Measurements from ENCODE around the gene PPP1R1B.

The PPP1R1B gene

DNA sequence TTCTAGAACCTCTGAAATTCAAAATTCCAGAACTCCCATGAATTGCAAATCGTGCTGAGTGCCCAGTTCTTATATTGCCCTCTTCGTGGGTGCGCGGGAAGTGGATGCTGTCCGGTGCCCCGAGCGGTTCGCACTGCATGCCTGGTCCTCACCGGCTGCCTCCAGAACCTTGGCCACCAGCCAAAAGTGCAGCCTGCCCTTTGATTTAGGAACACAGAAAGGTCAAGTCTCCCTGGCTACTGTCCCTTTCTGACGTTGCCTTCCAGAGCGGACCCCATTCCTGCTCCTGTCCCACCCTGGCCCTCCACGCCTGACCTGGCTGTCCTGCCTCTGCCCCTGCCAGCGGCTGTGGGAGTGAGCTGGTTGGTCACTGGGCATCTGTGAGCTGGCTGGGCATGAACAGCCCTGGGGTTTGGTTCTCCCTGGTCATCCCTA lies 28.7 kb upstream of the PPP1R1B start:
- TF ChIP-seq NFIC (IDR thresholded peaks at IDR 0.05), result peak; percentile 69
- no peak for TF ChIP-seq ZBTB7A (IDR thresholded peaks at IDR 0.05; ENCODE audit: low read depth)

DNA sequence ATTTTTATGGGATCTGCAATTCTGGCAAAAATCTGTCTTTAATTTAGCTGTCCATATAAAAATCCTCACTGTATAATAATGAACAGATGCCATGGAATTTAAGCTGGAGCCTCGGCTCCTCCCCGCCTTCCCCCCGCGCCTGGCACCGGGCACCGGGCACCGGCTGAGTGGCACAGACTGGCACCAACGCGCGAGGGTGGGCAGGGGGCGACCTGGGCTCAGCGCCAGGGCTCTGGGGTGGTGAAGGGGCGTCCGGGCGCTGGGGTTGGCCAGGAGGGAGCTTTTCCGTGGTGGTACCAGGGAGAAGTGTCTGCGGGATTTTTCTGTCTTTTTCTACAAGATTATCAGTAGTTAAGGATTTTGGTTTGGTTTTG lies 28.1 kb upstream of the PPP1R1B start:
- TF ChIP-seq, protein P1, sequence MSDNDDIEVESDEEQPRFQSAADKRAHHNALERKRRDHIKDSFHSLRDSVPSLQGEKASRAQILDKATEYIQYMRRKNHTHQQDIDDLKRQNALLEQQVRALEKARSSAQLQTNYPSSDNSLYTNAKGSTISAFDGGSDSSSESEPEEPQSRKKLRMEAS (IDR thresholded peaks at IDR 0.05), result no peak
- TF ChIP-seq EGR1 (IDR thresholded peaks at IDR 0.05) (no peak), TEAD4 (IDR thresholded peaks at IDR 0.05) (no peak), NFIC (IDR thresholded peaks at IDR 0.05) (no peak), CREB1 (IDR thresholded peaks at IDR 0.05; ENCODE audit: low read depth) (no peak), CEBPB (IDR thresholded peaks at IDR 0.05) (no peak), RAD21 (IDR thresholded peaks at IDR 0.05; ENCODE audit: low read depth) (no peak), TAF1 (IDR thresholded peaks at IDR 0.05; ENCODE audit: low read depth) (no peak), FOXM1 (IDR thresholded peaks at IDR 0.05; ENCODE audit: borderline replicate concordance, low read depth) (no peak), ZBTB7A (IDR thresholded peaks at IDR 0.05; ENCODE audit: low read depth) (no peak)

DNA sequence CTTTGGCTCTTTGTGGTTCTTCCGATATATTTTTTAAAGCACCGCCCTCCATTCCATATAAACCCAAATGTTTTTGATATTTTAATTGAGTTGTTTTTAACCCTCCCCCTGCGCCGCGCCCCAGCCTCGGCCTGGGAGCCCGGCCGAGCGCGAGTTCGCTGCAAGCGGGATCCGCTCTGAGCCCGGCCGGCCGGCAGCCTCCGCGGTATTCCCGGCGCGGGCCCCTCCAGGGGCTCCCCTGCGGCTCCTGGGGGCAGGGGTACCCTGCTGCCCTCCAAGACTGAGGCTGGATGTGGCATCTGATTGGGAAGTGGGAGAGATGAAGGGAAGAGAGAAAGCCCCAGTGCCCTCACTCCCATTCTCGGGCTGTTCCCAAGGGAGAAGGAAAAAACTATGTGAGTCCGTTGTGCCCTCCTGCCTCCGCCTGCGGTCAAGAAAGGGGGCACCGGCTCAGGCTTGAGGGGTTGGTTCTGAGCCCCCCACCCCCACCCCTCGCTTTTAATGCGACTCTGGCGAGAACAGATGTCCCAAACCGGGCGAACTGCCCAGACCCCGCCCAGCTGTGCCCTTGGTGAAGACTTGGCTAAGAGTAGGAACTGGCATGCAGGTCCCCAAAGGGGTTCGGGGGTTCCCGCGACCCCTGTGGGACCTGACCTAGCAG lies 27.6 kb upstream of the PPP1R1B start:
- TF ChIP-seq RAD21 (IDR thresholded peaks at IDR 0.05; ENCODE audit: low read depth) (no peak), YY1 (IDR thresholded peaks at IDR 0.05; ENCODE audit: low read depth) (no peak), CEBPB (IDR thresholded peaks at IDR 0.05) (no peak), ZBTB7A (IDR thresholded peaks at IDR 0.05; ENCODE audit: low read depth) (no peak), TCF12 (IDR thresholded peaks at IDR 0.05; ENCODE audit: low read depth) (no peak), FOXM1 (IDR thresholded peaks at IDR 0.05; ENCODE audit: borderline replicate concordance, low read depth) (no peak), EGR1 (IDR thresholded peaks at IDR 0.05) (no peak), TAF1 (IDR thresholded peaks at IDR 0.05; ENCODE audit: low read depth) (no peak), TEAD4 (IDR thresholded peaks at IDR 0.05) (no peak), CREB1 (IDR thresholded peaks at IDR 0.05; ENCODE audit: low read depth) (no peak), EP300 (IDR thresholded peaks at IDR 0.05; ENCODE audit: borderline replicate concordance) (no peak), NFIC (IDR thresholded peaks at IDR 0.05) (no peak)
- TF ChIP-seq, protein P1 (IDR thresholded peaks at IDR 0.05), result no peak
- TF ChIP-seq, protein P2, sequence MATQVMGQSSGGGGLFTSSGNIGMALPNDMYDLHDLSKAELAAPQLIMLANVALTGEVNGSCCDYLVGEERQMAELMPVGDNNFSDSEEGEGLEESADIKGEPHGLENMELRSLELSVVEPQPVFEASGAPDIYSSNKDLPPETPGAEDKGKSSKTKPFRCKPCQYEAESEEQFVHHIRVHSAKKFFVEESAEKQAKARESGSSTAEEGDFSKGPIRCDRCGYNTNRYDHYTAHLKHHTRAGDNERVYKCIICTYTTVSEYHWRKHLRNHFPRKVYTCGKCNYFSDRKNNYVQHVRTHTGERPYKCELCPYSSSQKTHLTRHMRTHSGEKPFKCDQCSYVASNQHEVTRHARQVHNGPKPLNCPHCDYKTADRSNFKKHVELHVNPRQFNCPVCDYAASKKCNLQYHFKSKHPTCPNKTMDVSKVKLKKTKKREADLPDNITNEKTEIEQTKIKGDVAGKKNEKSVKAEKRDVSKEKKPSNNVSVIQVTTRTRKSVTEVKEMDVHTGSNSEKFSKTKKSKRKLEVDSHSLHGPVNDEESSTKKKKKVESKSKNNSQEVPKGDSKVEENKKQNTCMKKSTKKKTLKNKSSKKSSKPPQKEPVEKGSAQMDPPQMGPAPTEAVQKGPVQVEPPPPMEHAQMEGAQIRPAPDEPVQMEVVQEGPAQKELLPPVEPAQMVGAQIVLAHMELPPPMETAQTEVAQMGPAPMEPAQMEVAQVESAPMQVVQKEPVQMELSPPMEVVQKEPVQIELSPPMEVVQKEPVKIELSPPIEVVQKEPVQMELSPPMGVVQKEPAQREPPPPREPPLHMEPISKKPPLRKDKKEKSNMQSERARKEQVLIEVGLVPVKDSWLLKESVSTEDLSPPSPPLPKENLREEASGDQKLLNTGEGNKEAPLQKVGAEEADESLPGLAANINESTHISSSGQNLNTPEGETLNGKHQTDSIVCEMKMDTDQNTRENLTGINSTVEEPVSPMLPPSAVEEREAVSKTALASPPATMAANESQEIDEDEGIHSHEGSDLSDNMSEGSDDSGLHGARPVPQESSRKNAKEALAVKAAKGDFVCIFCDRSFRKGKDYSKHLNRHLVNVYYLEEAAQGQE (IDR thresholded peaks at IDR 0.05; ENCODE audit: low read depth), result no peak
- TF ChIP-seq, protein P3, sequence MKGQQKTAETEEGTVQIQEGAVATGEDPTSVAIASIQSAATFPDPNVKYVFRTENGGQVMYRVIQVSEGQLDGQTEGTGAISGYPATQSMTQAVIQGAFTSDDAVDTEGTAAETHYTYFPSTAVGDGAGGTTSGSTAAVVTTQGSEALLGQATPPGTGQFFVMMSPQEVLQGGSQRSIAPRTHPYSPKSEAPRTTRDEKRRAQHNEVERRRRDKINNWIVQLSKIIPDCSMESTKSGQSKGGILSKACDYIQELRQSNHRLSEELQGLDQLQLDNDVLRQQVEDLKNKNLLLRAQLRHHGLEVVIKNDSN (IDR thresholded peaks at IDR 0.05), result no peak

DNA sequence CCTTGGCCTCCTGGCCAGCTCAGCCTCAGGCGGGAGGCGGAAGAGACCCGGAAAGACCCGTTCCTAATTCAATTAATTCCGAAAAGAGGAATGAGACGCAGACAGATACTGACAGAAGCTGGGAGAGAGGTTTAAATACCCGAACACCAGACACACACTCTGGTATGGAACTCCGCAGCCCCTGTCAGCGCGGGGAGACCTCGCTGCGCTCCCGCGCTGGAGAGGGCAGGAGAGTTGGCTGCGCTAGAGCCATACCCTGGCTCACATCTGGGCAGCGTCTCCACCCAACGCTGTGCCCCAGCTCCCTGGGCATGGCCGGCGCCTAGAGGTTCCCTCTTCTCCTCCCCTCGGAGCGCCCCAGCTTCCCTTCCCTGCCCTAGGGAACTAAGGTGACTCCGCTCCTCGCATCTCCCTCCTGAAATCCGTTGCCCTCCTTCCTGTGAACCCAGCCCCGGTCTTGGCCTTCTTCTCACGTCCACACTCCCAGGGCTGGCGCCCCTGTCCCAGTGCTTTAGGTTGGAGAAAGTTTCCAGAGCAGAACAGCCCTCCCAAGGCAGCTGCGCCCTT lies 27.0 kb upstream of the PPP1R1B start:
- TF ChIP-seq, protein P1 (IDR thresholded peaks at IDR 0.05), result no peak
- TF ChIP-seq ZBTB7A (IDR thresholded peaks at IDR 0.05; ENCODE audit: low read depth) (no peak), EGR1 (IDR thresholded peaks at IDR 0.05) (no peak), TAF1 (IDR thresholded peaks at IDR 0.05; ENCODE audit: low read depth) (no peak), RAD21 (IDR thresholded peaks at IDR 0.05; ENCODE audit: low read depth) (no peak), TEAD4 (IDR thresholded peaks at IDR 0.05) (no peak)

DNA sequence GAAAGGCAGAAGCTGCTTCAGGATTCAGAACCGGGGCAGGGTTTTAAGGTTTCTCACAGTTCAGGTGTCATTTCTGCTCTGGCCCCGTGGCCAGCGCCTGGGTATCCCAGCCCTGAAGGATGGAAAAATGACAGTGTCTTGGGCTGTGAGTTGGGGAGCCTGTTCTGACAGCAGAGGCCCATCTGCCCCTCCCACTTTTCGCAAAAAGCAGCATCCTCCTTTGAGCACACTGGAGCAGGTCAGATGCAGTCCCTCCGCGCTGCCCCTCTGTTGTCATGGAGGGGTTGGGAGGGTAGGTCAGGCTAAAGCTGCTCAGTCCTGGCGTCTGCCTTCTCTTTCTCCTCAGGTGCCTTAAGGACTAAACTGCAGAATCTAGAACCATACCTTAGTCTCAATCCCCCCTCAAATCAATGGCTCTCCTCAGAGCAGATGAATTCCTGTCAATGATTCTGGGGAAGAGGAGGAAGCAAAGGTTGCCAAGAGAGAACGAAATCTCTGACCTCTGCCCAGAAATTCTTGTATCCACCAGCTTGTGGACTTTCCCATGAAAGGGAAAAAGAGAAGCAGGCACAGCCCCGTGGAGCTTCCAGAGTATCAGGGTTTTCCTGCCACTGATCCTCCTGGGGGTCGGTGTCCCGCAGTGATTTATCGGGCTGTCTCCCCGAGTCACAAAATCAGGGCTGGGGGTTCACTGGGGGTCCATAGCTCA lies 26.3 kb upstream of the PPP1R1B start:
- TF ChIP-seq EP300 (IDR thresholded peaks at IDR 0.05; ENCODE audit: borderline replicate concordance) (no peak), TAF1 (IDR thresholded peaks at IDR 0.05; ENCODE audit: low read depth) (no peak)

DNA sequence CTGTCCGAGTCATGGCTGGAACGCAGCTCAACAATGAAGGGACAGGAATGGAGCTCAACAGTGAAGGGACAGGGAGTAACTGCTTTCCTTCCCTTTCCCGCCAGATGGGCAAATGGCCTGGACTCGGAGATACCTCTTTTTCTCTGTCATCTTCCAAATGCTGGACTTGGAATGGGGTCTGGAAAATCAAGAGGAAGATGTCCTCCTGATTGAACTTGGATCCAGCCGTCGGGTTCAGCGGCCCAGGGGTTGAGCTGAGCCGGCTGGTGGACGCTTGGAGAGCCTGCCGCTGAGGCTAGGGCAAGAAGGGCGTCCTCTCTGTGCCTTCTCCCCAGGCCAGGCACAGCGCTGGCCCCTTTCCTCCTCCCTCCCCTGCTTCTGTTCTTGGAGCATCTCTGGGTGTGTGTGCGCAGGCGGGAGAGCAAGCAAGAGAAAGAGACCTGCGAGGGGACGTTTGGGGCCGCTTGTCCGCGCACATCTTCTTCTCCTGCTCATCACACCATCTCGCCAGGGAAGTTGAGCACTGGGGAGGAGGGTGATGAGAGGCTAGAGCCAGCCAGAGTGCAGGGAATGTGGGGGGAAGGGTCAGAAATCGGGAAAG lies 25.7 kb upstream of the PPP1R1B start:
- TF ChIP-seq EP300 (IDR thresholded peaks at IDR 0.05; ENCODE audit: borderline replicate concordance), result no peak
- TF ChIP-seq YY1 (IDR thresholded peaks at IDR 0.05; ENCODE audit: low read depth), result no peak
- no peak for TF ChIP-seq EGR1 (IDR thresholded peaks at IDR 0.05)
- TF ChIP-seq ZBTB7A (IDR thresholded peaks at IDR 0.05; ENCODE audit: low read depth), result no peak
- TF ChIP-seq TEAD4 (IDR thresholded peaks at IDR 0.05), result no peak
- no peak for TF ChIP-seq NFIC (IDR thresholded peaks at IDR 0.05)
- TF ChIP-seq FOXM1 (IDR thresholded peaks at IDR 0.05; ENCODE audit: borderline replicate concordance, low read depth), result no peak
- TF ChIP-seq, protein P1 (IDR thresholded peaks at IDR 0.05), result no peak
- TF ChIP-seq, protein P2 (IDR thresholded peaks at IDR 0.05; ENCODE audit: low read depth), result no peak
- TF ChIP-seq CEBPB (IDR thresholded peaks at IDR 0.05), result no peak
- no peak for TF ChIP-seq TAF1 (IDR thresholded peaks at IDR 0.05; ENCODE audit: low read depth)
- TF ChIP-seq TCF12 (IDR thresholded peaks at IDR 0.05; ENCODE audit: low read depth), result no peak

Data from Ishikawa (cell line).